GM19372 (cell line): ENCODE measurements around the gene ANKRD17.
A peak's percentile ranks its signal among the peaks of the same experiment; 100 is the strongest.
"Not testable (repeated sequence)": the region's sequence is repeated elsewhere in the genome, so short reads cannot be mapped to it uniquely, and the experiment has no call there.

Experiments
- ATAC-seq: cut with Tn5 transposase; IDR thresholded peaks from one replicate; pipeline ENCODE4 v1.9.1; 2021; ENCODE audit warnings: mild to moderate bottlenecking, low read depth, moderate library complexity; ENCODE audit not compliant: unreplicated experiment

ANKRD17 gene

DNA sequence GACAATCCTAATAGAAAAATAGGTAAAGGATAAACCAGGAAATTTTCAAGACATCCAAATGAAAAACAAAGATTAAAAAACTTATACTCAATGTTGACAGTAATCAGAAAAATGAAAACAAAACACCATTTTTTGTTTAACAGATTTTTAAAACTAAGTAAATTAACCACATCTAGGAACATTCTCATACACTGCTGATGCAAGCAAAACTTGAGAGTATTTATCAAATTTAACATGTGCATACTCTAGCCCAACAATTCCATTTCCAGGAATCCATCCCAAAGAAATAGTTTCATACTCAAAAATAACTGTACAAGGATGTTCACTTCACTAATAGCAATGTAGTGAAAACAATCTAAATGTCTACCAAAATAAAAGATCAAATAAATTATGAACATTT lies 11.5 kb downstream of the ANKRD17 start:
- no peak for ATAC-seq

DNA sequence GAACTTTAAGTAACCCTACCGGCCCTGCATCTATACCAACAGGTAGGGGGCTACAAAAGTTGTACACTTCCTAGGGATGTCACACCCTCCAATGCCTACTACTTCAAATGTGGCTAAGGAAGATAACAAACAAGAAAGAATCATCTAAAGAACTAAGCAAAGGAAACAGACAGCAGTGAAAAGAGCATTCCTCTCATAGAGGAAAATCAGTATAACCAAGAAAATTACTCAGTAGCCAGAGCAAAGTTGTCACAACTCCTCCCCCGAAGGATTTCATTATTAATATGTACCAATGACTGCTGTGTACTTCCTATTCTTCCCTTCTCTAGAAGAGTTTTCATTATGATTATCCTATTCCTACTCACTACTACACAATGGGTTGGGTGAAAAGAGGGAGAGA lies 12.6 kb downstream of the ANKRD17 start:
- no peak for ATAC-seq

- no peak for ATAC-seq
Measured at GRCh38 chr4:73244945-73245601, 13.5 kb downstream of the ANKRD17 start.

- no peak for ATAC-seq
Measured at GRCh38 chr4:73237044-73237443, 21.6 kb downstream of the ANKRD17 start.

DNA sequence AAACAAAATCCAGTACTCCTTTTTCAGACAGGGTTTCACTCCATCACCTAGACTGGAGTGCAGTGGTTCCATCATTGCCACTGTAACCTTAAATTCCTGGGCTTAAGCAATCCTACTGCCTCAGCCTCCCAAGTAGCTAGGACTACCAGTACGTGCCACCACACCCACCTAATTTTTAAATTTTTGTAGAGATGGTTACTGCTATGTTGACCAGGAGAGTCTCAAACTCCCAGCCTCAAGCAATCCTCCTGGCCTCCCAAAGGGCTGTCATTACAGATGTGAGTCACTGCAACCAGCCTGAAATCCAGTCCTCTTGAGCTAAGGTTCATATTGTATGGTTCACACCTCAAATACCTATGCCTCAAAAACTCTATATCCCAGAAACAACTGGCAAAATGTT lies 22.4 kb downstream of the ANKRD17 start:
- ATAC-seq: no peak

- no peak for ATAC-seq
Measured at GRCh38 chr4:73234712-73235111, 23.9 kb downstream of the ANKRD17 start.

DNA sequence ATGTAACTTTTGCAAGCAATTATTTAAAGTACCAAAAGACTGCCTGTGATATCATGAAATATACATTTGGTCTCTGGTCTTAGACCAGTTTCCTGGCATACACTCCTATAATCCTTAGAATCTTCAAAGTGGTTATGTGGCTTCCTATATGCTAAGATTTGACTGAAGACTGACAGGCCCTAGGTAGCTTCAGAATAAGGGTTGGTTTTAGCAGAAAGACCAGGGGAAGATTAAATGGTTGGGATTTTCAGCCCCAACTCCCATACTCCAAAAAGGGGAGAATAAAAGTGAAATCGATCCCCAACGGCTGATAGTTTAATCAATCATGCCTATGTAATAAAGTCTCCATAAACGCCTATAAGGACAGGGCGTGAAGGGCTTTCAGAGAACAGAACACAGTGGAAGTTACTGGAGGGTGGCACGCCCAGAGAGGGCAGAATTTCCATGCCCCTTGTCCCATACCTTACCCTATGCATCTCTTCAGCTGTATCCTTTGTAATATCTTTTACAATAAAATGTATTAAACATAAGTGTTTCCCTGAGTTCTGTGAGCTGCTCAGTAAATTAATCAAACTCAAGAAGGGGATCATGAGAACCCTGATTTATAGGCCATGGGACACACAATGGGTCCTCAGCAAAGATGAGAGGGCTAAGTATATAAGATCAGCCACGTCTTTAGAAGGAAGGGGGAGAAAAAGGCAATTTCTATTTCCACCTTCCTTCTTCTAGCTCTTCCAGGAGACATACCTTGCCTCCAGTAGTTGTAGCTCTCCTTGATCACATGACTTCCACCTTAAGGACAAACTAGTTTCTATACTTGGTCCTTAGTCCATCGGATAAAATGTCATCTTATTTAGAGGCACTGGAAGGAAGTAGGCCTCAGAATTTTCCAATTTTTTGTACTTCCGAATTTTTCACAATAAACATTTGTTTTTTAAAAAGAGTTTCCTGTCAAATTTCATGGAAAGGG lies 26.8 kb downstream of the ANKRD17 start:
- ATAC-seq: no peak

- no peak for ATAC-seq
Measured at GRCh38 chr4:73230865-73231517, 27.6 kb downstream of the ANKRD17 start.

DNA sequence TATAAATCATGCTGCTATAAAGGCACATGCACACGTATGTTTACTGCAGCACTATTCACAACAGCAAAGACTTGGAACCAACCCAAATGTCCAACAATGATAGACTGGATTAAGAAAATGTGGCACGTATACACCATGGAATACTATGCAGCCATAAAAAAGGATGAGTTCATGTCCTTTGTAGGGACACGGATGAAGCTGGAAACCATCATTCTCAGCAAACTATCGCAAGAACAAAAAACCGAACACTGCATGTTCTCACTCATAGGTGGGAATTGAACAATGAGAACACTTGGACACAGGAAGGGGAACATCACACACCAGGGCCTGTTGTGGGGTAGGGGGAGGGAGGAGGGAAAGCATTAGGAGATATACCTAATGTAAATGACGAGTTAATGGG lies 29.8 kb downstream of the ANKRD17 start:
- ATAC-seq: not testable (repeated sequence)

DNA sequence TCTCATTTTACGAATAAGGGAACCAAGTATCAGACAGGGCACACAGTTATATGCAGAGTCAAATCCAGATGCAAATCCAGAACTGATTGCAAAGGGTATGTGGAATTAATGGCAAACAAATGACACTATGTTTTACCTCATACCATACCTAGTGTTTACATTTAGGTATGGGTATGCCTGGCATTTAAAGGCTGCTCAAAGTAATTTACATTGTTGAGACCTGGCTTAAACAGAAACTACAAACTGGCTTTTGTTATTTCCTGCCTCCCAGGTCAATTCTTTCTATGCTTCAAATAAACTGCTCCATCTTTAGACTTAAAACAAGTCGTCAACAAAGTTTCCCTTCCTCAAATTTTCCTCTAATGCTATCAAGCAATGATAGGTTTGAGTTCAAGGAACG lies 33.7 kb downstream of the ANKRD17 start:
- ATAC-seq: no peak

DNA sequence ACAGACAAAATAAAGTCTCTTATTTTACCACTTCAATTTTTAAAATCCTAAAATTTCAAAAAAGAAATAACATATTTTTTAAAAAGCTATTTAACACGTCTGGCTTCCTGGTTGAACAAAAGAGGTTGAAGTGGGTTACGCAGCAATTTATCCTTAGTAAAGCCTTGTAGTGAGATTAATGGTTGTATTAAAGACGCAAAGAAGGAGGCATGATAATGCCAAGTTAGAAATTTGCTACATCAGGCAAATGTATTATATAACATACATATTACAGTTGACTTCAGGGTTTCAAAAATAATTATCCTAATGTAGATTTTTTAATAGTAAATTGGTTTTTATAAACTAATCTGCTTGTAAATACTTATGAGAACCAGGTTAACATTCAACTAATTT lies 35.3 kb downstream of the ANKRD17 start:
- ATAC-seq: no peak

GRCh38 chr4:73222466-73223257 lies 35.9 kb downstream of the ANKRD17 start:
- peak; percentile 98 for ATAC-seq

GRCh38 chr4:73221734-73222133 lies 36.9 kb downstream of the ANKRD17 start:
- ATAC-seq: no peak

DNA sequence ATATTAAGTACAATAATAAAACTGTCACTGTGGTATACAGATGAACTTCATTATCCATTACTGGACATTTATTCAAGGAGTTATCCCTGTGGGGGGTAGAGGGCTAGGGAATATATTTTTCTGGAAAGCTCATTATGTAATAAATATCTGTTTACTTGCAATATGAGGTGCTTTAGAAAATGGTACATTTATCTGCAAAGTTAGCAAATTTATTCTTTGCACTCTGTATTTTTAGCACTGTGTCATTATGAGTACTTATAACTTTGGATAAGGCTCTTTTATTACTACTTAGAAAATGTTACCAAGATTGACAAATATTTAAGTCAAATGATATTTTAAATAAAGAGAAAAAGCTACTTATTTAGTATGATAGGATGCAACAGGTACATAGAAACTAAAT lies 37.8 kb downstream of the ANKRD17 start:
- no peak for ATAC-seq

DNA sequence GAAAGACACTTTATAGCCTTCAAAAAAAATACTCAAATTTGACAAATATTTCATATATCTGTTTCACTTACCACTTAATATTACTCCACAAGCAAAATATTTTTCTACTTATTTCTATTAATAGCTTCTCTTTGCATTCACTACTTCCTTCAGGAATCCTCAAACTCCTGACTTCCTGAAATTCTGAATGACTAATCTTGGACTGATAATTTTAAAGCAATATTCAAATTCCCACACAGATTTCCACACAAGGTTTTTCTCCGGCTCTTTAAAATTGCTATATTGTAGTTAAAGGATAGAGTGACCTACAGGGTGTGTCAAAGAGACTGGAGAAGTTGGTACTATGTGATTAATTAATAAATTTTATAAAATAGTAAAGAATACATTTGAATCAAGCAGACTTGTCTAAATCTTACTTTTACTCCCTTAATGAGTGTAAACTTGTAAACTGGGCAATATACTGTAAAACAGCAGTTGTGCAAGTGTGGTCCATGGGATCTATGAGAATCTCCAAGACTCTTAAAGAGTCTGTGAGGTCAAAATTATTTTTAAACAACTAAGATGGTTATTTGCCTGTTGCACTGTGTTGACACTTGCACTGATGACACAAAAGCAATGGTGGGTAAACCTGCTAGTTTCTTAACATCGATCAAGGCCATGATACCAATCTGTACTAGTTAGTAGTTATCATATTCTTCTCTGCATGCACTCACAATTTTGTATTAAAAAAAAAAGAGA lies 44.5 kb downstream of the ANKRD17 start:
- no peak for ATAC-seq

- ATAC-seq: no peak
Measured at GRCh38 chr4:73212982-73213730, 45.4 kb downstream of the ANKRD17 start.

- no peak for ATAC-seq
Measured at GRCh38 chr4:73211968-73212367, 46.6 kb downstream of the ANKRD17 start.

GRCh38 chr4:73208376-73208775 lies 50.2 kb downstream of the ANKRD17 start:
- no peak for ATAC-seq

GRCh38 chr4:73206236-73206635 lies 52.4 kb downstream of the ANKRD17 start:
- no peak for ATAC-seq
